Osteocyte (in vitro differentiated cells): ENCODE results near the gene PRPF38A. TPM values are rescaled to one million over a fixed set of nuclear protein-coding genes. Genes with fewer than 3 reads are reported as not detected.

Experiments used
- DNase-seq: peaks from one replicate; pipeline ENCODE4 v3.0.0; 2021; ENCODE audit warnings: mixed read lengths; ENCODE audit not compliant: unreplicated experiment; ENCODE audit errors: extremely low spot score
- H3K27ac Mint-ChIP-seq: one replicate; pipeline ENCODE4 v1.8.0; 2021; ENCODE audit warnings: mild to moderate bottlenecking, mixed read lengths; ENCODE audit not compliant: unreplicated experiment
- H3K27me3 Mint-ChIP-seq: one replicate; pipeline ENCODE4 v1.8.0; 2021; ENCODE audit warnings: mixed read lengths; ENCODE audit not compliant: unreplicated experiment
- H3K36me3 Mint-ChIP-seq: one replicate; pipeline ENCODE4 v1.8.0; 2021; ENCODE audit warnings: mixed read lengths; ENCODE audit not compliant: unreplicated experiment
- H3K4me1 Mint-ChIP-seq: one replicate; pipeline ENCODE4 v1.8.0; 2021; ENCODE audit warnings: mixed read lengths; ENCODE audit not compliant: unreplicated experiment
- H3K4me3 Mint-ChIP-seq: one replicate; pipeline ENCODE4 v1.8.0; 2021; ENCODE audit warnings: mild to moderate bottlenecking, moderate library complexity, mixed read lengths; ENCODE audit not compliant: unreplicated experiment
- H3K9me3 Mint-ChIP-seq: one replicate; pipeline ENCODE4 v1.8.0; 2021; ENCODE audit warnings: mixed read lengths; ENCODE audit not compliant: unreplicated experiment
- total RNA-seq: library from RNA; stranded (reverse); gene quantifications from 2 replicates; pipeline ENCODE4 v1.2.1, GENCODE V29; 2021
- TF ChIP-seq, protein P1 (sequence below): fragments of 200-600 bp; sonication (generic); IDR thresholded peaks from 2 replicates; pipeline ENCODE4 v1.5.0; 2021; ENCODE audit warnings: antibody characterized with exemption, mild to moderate bottlenecking, moderate library complexity

PRPF38A gene
- total RNA-seq, 1 donor from 2014 or later: 35.9 TPM

DNA sequence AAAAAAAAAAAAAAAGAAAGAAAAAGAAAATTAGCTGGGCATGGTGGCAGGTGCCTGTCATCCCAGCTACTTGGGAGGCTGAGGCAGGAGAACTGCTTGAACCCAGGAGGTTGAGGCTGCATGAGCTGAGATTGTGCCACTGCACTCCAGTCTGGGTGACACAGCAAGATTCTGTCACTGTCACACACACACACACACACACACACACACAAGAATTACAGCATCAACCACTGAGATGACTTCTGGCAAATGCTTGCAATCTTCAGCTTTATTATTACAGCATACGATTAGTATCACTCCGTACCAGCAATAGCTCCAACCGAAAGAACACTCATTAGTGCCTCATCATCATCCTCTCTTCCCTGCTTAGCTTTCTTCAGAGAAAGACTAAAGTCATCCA is 4.8 kb upstream of the PRPF38A start:
- Mint-ChIP-seq H3K36me3 (peaks cover 4% of the 10 kb centered on the region), H3K9me3 (no peaks in the 10 kb centered on the region), H3K4me1 (peaks cover 14% of the 10 kb centered on the region), H3K4me3 (no peak overlapping the region), H3K27me3 (no peaks in the 10 kb centered on the region), H3K27ac (no peak overlapping the region)
- TF ChIP-seq, protein P1, sequence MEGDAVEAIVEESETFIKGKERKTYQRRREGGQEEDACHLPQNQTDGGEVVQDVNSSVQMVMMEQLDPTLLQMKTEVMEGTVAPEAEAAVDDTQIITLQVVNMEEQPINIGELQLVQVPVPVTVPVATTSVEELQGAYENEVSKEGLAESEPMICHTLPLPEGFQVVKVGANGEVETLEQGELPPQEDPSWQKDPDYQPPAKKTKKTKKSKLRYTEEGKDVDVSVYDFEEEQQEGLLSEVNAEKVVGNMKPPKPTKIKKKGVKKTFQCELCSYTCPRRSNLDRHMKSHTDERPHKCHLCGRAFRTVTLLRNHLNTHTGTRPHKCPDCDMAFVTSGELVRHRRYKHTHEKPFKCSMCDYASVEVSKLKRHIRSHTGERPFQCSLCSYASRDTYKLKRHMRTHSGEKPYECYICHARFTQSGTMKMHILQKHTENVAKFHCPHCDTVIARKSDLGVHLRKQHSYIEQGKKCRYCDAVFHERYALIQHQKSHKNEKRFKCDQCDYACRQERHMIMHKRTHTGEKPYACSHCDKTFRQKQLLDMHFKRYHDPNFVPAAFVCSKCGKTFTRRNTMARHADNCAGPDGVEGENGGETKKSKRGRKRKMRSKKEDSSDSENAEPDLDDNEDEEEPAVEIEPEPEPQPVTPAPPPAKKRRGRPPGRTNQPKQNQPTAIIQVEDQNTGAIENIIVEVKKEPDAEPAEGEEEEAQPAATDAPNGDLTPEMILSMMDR: no peak
- DNase-seq: no peak

- H3K27ac Mint-ChIP-seq: no peak overlapping the region
- H3K27me3 Mint-ChIP-seq: no peaks in the 10 kb centered on the region
- H3K36me3 Mint-ChIP-seq: peaks cover 4% of the 10 kb centered on the region
- H3K4me3 Mint-ChIP-seq: no peak overlapping the region
- H3K4me1 Mint-ChIP-seq: peaks cover 19% of the 10 kb centered on the region
- TF ChIP-seq, protein P1: no peak
- H3K9me3 Mint-ChIP-seq: no peaks in the 10 kb centered on the region
- DNase-seq: no peak
Observed at GRCh38 chr1:52400131-52400530, 4.3 kb upstream of the PRPF38A start.

DNA sequence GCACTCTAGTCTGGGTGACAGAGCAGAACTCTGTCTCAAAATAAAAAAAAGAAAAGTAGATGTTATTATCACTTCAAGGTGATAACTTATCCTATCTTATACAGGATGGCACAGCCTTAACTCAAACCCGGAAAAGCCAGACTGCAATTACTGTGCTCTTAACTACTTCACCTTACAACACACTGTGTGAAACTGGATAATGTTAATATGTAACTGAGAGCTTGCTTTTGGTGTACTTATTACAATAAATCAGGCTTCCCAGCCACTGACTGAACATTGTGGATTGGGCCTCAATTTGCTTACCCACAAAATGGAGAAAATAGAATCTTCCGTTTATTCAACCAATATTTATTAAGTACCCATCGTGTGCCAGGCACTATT is 1.6 kb upstream of the PRPF38A start:
- H3K9me3 Mint-ChIP-seq: no peaks in the 10 kb centered on the region

DNA sequence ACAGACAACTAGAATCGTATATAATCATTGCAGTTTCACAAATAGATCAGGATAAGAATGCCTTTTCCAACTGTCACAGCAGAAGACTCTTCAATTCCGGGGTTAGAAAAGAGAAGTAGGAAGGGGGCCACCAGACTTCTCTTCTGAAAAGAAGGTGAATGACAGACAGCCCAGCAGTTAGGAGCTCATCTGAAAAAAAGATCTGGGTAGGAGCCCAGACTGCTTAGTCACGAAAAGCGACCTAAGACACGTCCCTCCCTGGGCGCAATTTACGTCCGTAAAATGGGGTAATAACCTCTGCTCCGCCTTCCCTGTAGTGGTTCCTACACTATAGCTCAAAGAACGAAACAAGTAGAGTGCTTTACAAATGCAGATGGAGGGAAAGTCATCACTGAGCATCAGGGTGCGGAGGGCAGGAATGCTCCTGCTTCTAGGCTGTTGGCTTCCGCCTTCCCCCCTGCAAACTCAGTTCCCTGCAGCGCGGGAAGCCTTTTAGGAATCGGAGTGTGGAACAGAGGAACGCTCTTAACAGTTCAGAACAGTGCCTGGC is 761 bp upstream of the PRPF38A start:
- H3K27me3 Mint-ChIP-seq: no peaks in the 10 kb centered on the region
- peak overlapping the region; percentile 100 for H3K4me3 Mint-ChIP-seq
- no peaks in the 10 kb centered on the region for H3K9me3 Mint-ChIP-seq
- peak overlapping the region; percentile 95 for H3K27ac Mint-ChIP-seq
- TF ChIP-seq, protein P1: no peak
- no peak for DNase-seq
- H3K36me3 Mint-ChIP-seq: peaks cover 11% of the 10 kb centered on the region
- H3K4me1 Mint-ChIP-seq: peaks cover 34% of the 10 kb centered on the region

More for the DNA sequence above, 1.6 kb upstream of the PRPF38A start:
- TF ChIP-seq, protein P1: no peak
- Mint-ChIP-seq H3K4me3 (peak overlapping the region; percentile 100), H3K27me3 (no peaks in the 10 kb centered on the region), H3K36me3 (peaks cover 7% of the 10 kb centered on the region), H3K27ac (no peak overlapping the region), H3K4me1 (peaks cover 34% of the 10 kb centered on the region)
- no peak for DNase-seq

DNA sequence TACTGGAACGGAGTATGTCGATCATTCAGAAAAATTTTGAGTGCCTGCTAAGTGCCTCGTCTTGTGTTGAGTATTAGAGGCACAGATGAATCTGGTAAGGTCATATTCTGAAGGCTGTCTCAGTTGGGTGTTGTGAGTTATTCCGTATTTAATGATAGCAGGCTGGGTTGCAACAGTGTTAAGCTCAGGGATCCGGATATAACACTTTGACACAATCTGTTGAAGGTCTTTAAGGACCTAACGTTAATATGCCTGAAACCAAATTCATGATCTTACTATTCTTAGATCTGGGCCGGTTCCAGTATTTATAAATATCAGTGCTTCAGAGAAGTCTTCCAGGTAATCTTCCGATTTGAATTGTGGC is 555 bp downstream of the PRPF38A start:
- H3K36me3 Mint-ChIP-seq: peaks cover 18% of the 10 kb centered on the region
- TF ChIP-seq, protein P1: no peak
- no peaks in the 10 kb centered on the region for H3K9me3 Mint-ChIP-seq
- DNase-seq: no peak
- H3K27me3 Mint-ChIP-seq: no peaks in the 10 kb centered on the region
- H3K27ac Mint-ChIP-seq: peak overlapping the region; percentile 95
- peak overlapping the region; percentile 100 for H3K4me3 Mint-ChIP-seq
- peaks cover 34% of the 10 kb centered on the region for H3K4me1 Mint-ChIP-seq
